ENCODE measurements around the gene CRISP1.
"Not testable (repeated sequence)": the region's sequence is repeated elsewhere in the genome, so short reads cannot be mapped to it uniquely, and the experiment has no call there.

The CRISP1 gene
- long read RNA-seq, donor 1: 0 reads
- long read RNA-seq, donor 2: 0 reads
- long read RNA-seq, donor 3: 0 reads
- long read RNA-seq, donor 4: 0 reads
- long read RNA-seq, donor 5: 0 reads
- long read RNA-seq, donor 6: 0 reads
- long read RNA-seq, donor 7: 0 reads
- long read RNA-seq, donor 8: 0 reads

GRCh38 chr6:49866485-49866943 is at the start of gene CRISP1:
CRISP1 (minus strand) TSS chr6:49866535; CDS start chr6:49857400, 9,135 bp downstream.
- no peak for DNase-seq

GRCh38 chr6:49915035-49915434 is 48.7 kb upstream of the CRISP1 start:
- no peak for DNase-seq

DNA sequence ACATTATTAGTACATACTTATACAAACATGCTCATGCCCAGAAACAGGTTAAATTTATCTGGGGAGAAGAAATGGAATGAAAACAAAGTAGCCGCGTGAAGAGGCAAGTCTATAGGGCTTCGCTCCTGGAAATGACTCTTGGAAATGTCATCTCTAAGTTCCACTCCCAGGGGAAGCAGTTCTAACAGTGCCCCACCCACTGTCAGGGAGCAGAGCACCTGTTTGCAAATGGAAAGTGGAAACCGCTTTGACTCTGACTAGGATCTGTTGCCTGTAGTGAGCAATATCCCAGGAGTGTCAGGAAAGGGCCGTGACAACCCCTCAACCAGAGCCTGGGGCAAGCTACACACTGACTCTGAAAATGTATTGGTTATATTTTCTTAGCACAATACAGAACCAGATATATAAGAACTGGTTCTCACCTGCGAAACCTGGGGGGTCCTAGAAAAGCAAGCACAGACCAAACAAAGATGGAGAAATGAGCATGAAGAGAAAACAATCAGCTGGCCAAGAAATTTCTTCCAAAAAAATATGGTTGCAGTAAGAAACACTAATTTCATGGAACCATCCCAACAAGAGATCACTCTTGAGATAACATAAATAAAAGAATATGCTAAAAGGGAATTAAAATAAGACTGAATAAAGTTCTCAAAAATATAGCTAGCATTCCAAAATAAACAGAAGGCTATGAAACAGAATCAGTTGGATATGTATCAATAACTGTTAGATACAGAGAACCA is 47.5 kb upstream of the CRISP1 start:
- DNase-seq: no peak

DNA sequence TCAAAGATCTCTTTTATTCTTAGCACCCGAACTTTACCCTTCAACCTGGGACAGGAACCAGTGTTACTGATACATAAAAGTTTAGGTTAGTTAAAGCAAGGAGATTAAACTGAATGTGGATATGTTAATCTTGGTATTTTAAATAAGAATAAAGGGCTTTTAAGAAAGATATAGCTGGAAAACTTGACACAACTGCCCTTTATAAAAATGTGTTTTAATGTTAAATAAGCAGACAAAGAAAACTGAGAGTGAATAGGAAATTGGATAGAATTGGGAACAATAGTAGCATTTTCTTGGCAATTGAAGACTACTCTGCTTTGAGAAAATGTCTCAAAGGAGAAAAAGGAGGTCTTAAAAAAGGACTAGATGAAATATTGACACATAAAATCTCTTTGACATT is 45.9 kb upstream of the CRISP1 start:
- no peak for DNase-seq

- DNase-seq: no peak
These were observed 44.9 kb upstream of the CRISP1 start for GRCh38 chr6:49911252-49911651.

- no peak for DNase-seq
These were observed 43.2 kb upstream of the CRISP1 start for GRCh38 chr6:49909563-49909962.

DNA sequence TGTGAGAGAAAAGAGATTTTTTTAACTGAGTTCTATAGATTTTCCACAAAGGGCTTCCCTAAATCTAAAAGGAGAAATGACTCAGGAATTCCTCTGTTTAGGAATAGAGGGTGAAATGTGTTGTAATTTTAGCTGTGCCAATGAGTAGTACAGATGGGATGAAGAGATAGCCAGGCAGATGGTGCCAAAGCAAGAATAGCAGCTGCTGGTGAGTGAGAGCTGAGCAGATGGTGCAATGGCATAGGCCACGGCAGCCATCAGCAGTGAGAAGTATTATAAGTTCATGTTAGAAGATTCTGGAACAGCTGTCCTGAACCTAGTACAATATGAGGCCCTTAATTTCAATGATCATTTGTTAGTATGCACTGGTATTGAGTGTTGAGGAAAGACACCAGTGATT is 40.2 kb upstream of the CRISP1 start:
- DNase-seq: no peak

DNA sequence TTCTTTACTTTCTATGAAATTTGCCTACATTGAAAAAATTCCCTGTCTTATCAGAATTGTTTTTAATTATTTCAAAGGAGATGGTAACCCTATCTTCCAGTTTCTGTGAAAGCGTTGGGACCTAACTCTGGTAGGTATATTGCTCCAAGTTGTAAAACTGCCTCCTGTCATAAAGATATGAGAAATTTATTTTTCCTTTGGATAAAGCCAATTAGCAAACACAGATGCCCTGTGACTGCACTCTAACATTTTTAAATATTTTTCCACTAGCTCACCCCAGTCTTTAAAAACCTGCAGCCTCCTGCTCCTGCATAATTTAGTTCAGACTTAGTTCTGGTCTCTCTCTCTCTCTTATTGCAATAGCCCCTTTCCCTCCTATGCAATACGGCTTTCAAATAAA is 39.0 kb upstream of the CRISP1 start:
- no peak for DNase-seq

DNA sequence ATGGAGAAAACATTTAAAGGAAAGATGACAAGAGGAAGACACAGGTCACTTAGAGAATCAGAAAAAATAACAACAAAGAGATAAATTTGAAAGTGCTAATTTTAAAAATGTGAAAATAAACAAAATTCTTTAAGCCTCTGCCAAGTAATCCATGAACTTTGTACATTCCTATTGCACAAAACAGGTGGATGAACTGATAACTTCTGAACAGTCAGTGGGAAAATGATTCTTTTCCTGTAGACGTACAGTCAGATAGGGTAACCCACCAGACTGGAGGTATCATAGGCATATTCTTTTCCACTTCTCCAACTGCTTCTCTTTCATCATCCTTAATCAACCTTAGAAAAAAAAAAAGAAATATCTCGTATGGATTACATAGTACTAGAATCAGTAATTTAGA is 36.5 kb upstream of the CRISP1 start:
- DNase-seq: no peak

- DNase-seq: no peak
These were observed 32.7 kb upstream of the CRISP1 start for GRCh38 chr6:49898904-49899566.

DNA sequence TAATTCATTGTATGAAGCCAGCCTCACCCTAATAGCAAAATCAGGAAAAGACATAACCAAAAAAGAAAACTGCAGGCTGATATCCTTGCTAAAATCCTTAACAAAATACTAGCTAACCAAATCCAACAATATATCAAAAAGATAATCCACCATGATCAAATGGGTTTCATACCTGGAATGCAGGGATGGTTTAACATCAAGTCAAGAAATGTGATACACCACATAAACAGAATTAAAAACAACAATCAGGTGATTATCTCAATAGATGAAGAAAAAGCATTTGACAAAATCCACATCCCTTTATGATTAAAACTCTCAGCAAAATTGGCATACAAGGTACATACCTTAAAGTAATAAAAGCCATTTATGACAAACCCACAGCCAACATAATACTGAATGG is 29.2 kb upstream of the CRISP1 start:
- not testable (repeated sequence) for DNase-seq

DNA sequence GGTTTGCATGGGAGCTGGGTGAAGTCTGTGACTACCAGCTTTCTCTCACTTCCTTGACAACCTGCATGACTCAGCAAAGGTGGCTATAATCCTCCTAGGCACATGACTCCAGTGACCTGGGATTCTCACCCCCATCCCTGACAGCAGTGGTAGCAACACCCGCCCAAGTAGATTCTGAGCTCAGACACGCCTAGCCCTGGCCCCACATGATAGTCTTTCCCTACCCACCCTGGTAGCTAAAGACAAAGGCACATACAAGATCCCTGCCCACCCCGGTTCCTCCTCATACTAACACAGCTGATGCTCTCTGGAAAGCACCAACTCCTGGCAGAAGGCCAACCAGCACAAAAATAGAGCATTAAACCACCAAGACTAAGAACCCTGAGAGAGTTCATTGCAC is 25.9 kb upstream of the CRISP1 start:
- DNase-seq: no peak

- DNase-seq: no peak
These were observed 24.7 kb upstream of the CRISP1 start for GRCh38 chr6:49890988-49891387.

DNA sequence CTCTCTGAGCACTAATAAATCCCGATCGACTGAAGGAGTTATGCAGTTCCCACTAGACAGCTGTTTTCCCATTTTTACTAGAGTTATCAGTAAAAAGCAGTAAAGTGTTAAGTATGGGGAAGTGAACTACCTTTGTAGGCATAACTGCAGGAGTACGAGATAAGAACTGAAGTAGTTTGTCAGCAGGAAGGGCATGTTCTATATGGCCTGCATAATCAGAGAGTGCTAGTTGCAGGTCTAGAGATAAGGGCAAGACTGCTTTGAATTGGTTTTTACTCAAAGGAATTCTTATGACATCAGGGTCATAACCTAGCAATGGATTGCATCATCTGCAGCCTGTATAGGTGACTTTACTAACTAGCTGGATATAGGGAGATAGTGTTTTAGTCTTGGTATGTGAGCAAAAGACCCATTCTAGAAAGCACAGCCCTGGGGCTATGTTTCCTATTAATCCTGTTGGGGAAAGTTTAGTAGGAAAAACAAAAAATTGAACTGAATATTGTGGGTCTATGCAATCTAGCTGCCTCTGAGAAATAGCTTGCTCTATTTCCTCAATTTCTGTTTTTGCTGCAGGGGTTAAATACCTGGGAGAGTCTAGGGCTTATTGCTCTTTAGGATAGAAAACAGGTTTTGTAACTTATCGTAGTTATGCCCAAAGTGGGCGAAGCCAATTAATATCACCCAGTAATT is 22.6 kb upstream of the CRISP1 start:
- no peak for DNase-seq

- no peak for DNase-seq
These were observed 2.7 kb upstream of the CRISP1 start for GRCh38 chr6:49868951-49869529.

DNA sequence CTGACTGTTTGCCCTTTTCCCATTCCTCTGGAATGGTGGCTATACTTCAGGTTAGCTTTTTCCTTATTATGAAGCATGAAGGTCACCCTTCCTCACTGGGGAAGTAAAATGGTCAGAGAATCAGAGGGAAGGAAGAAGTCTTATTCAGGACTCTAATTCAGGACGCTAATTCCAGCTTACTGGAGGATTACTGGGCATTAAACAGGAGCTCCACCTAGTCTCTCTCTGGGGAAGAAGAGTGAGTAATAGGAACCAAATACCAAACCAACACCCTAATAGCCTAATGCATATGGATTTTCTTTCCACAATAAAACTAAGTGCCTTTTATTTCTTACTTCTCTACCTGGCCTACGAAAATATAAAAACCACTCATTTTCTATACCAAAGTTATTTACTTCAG is 10.1 kb downstream of the CRISP1 start:
- DNase-seq: no peak

DNA sequence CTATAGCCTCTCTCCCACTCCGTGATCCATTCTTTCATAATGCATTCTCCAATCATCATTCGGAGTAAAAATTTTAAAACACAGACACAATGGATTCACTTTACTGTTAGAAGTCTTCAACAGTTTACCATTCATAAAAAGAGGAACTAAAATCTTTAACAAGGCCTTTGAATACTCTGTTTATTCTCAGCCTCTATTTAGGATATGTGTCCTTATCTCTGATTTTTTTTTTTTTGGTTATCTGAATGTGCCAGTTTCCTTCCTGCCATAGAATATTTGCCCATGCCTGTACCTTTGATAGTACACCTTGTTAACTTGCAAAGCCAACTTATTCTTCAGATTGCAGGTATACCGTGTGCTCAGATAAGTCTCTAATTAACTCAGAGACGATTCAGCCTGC is 11.1 kb downstream of the CRISP1 start:
- no peak for DNase-seq

DNA sequence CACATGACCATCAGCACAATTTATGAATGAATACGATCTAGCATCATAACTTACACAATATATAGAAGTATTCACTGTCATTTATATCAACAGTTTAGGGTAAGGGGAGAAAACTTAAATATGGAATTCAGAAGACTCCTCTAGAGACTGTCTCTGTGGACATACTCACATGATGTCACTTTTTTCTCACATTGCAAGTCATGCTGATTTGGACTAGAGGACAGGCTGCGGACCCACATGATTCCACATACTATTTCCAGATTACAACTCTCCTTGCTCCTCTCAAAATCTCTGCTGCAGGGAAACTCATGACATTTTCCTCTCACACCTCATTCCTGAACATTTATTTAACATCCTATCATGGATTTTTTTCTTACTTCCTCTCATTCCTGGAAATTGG is 13.4 kb downstream of the CRISP1 start:
- no peak for DNase-seq

- DNase-seq: peak; percentile 45
These were observed 17.0 kb downstream of the CRISP1 start for GRCh38 chr6:49849213-49849907.

DNA sequence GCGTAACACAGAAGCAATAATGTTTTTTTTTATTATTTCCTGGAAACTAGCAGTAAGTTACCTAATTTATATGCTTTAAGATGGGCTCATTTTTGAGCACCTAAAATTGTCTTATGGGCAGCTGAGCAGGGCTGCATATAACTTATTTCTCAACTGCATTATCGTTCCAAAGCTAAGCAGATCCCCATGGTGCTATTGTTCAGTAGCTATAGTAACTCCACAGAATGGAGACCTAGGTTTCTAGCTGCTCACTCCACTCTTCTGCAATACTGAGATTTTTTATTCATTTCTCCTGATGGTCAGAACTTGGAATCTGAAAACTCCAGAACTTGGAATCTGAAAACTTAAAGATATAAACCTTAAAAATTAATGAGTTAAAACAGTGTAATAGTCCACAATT is 18.7 kb downstream of the CRISP1 start:
- DNase-seq: no peak

GRCh38 chr6:49847014-49847413 is 19.3 kb downstream of the CRISP1 start:
- no peak for DNase-seq

GRCh38 chr6:49841424-49841823 is 24.9 kb downstream of the CRISP1 start:
- DNase-seq: no peak

Measured in right kidney (tissue), 9 donors.